Endothelial cell of umbilical vein (primary cell): ENCODE data around the gene WNK4. TPM values are rescaled to one million over a fixed set of nuclear protein-coding genes. Genes with fewer than 3 reads are reported as not detected.

Experiments used
- BruUV-seq: library from RNA; stranded (reverse); fragments of 400-500 nt; replicated peaks from 2 replicates; lab custom pipeline; 2021; lab: Mats Ljungman, UMichigan
- CTCF ChIA-PET: fragments of 300-600, 350-600 bp; sonication (Branson Sonifier 250); formaldehyde crosslinking; loops from one replicate; lab custom pipeline; 2021; ENCODE audit warnings: antibody characterized with exemption, inconsistent platforms; lab: Charles Lee
- POLR2A ChIA-PET: fragments of 300-600, 350-600 bp; sonication (Branson Sonifier 250); formaldehyde crosslinking; loops from one replicate; lab custom pipeline; 2021; ENCODE audit warnings: antibody characterized with exemption, inconsistent platforms; lab: Charles Lee
- DNase-seq: peaks from one replicate; pipeline ENCODE4 v3.0.0-alpha.2; 2011; ENCODE audit warnings: low read depth, low spot score
- FAIRE-seq: peaks from 2 replicates; lab custom pipeline; 2011; peaks lifted over from hg19 to GRCh38; lab: Jason Lieb, UNC
- H2AFZ ChIP-seq: 2 replicates; pipeline ENCODE4 v1.6.0; 2012; ENCODE audit warnings: low read depth, low read length, control low read depth, inconsistent platforms
- H3K27ac ChIP-seq: 2 replicates; pipeline ENCODE4 v1.5.1; 2011; ENCODE audit warnings: low read depth, mild to moderate bottlenecking, control low read depth, low read length, moderate library complexity; ENCODE audit not compliant: insufficient read depth
- H3K27me3 ChIP-seq, 2 experiments: 2 replicates each; pipeline versions ENCODE4 v1.6.0 to v1.6.1; 2011; ENCODE audit warnings: low read length in 2 of 2, mixed read lengths in 1 of 2; ENCODE audit not compliant: control insufficient read depth in 2 of 2, insufficient read depth in 2 of 2
- H3K36me3 ChIP-seq, 2 experiments: 2 replicates in 1 of 2; 3 replicates in 1 of 2; pipeline ENCODE4 v1.5.1; 2011; ENCODE audit warnings: low read length in 2 of 2, mild to moderate bottlenecking in 1 of 2, moderate library complexity in 1 of 2; ENCODE audit not compliant: control insufficient read depth in 2 of 2, insufficient read depth in 2 of 2; ENCODE audit errors: extremely low read depth in 1 of 2
- H3K4me1 ChIP-seq: 3 replicates; pipeline ENCODE4 v1.5.1; 2011; ENCODE audit warnings: mild to moderate bottlenecking, low read length; ENCODE audit not compliant: control insufficient read depth, insufficient read depth; ENCODE audit errors: extremely low read depth
- H3K4me2 ChIP-seq: 2 replicates; pipeline ENCODE4 v1.6.1; 2011; ENCODE audit warnings: low read length, control low read depth, mixed read lengths; ENCODE audit not compliant: insufficient read depth
- H3K4me3 ChIP-seq, 3 experiments: fragments of 200-600 bp in 1 of 3; sonication (generic), shearing (Covaris generic) in 1 of 3; replicated peaks in 1 of 3; 2 replicates each; pipeline ENCODE4 v1.5.1; 2011 to 2016; ENCODE audit warnings: control low read depth in 3 of 3, low read length in 3 of 3, mild to moderate bottlenecking in 2 of 3, inconsistent platforms in 1 of 3, low read depth in 1 of 3, moderate library complexity in 1 of 3; ENCODE audit not compliant: insufficient read depth in 1 of 3
- H3K79me2 ChIP-seq: 2 replicates; pipeline ENCODE4 v1.6.0; 2012; ENCODE audit warnings: low read length, inconsistent platforms; ENCODE audit not compliant: control insufficient read depth, insufficient read depth
- H3K9ac ChIP-seq: replicated peaks from 2 replicates; pipeline ENCODE3; 2011; ENCODE audit warnings: low read length, control low read depth; ENCODE audit not compliant: insufficient read depth; ENCODE audit errors: extremely low read depth
- H3K9me1 ChIP-seq: replicated peaks from 3 replicates; pipeline ENCODE4 v1.6.0; 2011; ENCODE audit warnings: mild to moderate bottlenecking, low read length; ENCODE audit not compliant: control insufficient read depth, insufficient read depth; ENCODE audit errors: extremely low read depth
- H3K9me3 ChIP-seq: replicated peaks from 2 replicates; pipeline ENCODE4 v1.5.1; 2012; ENCODE audit warnings: low read length, inconsistent platforms; ENCODE audit not compliant: control insufficient read depth, insufficient read depth
- H4K20me1 ChIP-seq: replicated peaks from 2 replicates; pipeline ENCODE3; 2011; ENCODE audit warnings: mild to moderate bottlenecking, low read length; ENCODE audit not compliant: control insufficient read depth, insufficient read depth; ENCODE audit errors: extremely low read depth
- CTCF ChIP-seq, 2 donors: IDR thresholded peaks; 1 replicate in 1 of 2; 2 replicates in 1 of 2; pipeline ENCODE4 v1.5.1; 2011; ENCODE audit warnings: low read length in 2 of 2, mild to moderate bottlenecking in 2 of 2, moderate library complexity in 2 of 2, control low read depth in 1 of 2, inconsistent platforms in 1 of 2, low read depth in 1 of 2; ENCODE audit not compliant: insufficient read depth in 1 of 2; ENCODE audit errors: extremely low read depth in 1 of 2
- GATA2 ChIP-seq: IDR thresholded peaks from 2 replicates; pipeline ENCODE4 v1.7.0; 2011; ENCODE audit warnings: low read depth, mild to moderate bottlenecking, moderate library complexity, mixed read lengths, low read length; ENCODE audit not compliant: insufficient read length, insufficient read depth
- JUN ChIP-seq: IDR thresholded peaks from 2 replicates; pipeline ENCODE4 v1.6.1; 2011; ENCODE audit warnings: borderline replicate concordance, low read depth; ENCODE audit not compliant: insufficient read length, insufficient read depth
- MAX ChIP-seq: IDR thresholded peaks from 2 replicates; pipeline ENCODE4 v1.6.1; 2011; ENCODE audit not compliant: insufficient read depth, insufficient read length
- MYC ChIP-seq: IDR thresholded peaks from one replicate; pipeline ENCODE4 v1.6.1; 2011; ENCODE audit warnings: mild to moderate bottlenecking, low read depth, low read length
- POLR2A ChIP-seq: IDR thresholded peaks from 2 replicates; pipeline ENCODE4 v1.6.1; 2012; ENCODE audit warnings: low read depth, mild to moderate bottlenecking, control low read depth, low read length
- POLR2AphosphoS5 ChIP-seq: IDR thresholded peaks from 2 replicates; pipeline ENCODE4 v1.6.1; 2012; ENCODE audit warnings: low read depth, mild to moderate bottlenecking, control low read depth, low read length, moderate library complexity; ENCODE audit not compliant: insufficient read depth
- dilution Hi-C: fragments of 300-500 bp; cut with MboI; formaldehyde crosslinking; loops from one replicate; pipeline ENCODE4 v1.15.0; 2019; ENCODE audit warnings: low sequenced_read_pairs; ENCODE audit not compliant: extremely low pct_ligation_motif_present
- intact Hi-C: fragments of 100-400 bp; cut with micrococcal nuclease; formaldehyde crosslinking; loops from one replicate; pipeline ENCODE4 v1.10.0; 2022
- polyA plus RNA-seq, 4 experiments: library from polyadenylated mRNA; depleted of rRNA in 3 of 4; stranded (reverse) in 3 of 4; unstranded in 1 of 4; fragments of >200 nt; gene quantifications; 2 replicates each; pipeline versions ENCODE4 v1.2.1 to v1.2.3, GENCODE V29; 2011 to 2012; ENCODE audit warnings: missing spikeins in 1 of 4
- total RNA-seq: library from RNA; stranded (reverse); gene quantifications from 2 replicates; pipeline ENCODE4 v1.2.3, GENCODE V29; 2021

WNK4 gene
- total and polyA plus RNA-seq, 2 donors (not counting 3 experiments of a cell fraction or from before 2014, with no cell fraction given) = 0.84 to 1.9 TPM

DNA sequence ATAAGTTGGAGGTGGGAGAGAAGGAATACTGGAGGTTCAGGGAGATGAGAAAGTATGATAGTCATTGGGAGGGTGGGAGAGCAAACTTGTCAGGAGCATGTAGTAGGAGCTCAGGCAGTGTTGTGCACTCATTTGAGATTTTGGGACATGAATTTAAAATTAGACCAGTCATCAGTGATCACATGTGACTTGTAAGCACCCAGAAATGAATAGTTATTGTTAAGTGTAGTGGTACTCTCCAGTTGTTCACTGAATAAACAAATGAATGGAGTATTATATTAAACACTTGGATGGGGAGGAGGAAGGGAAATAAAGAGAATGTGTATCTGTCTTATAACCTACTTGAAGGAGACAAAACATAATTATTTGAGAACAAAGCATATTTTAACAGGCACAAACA is 50.6 kb downstream of the WNK4 start:
- no peak overlapping the region for H3K4me3 ChIP-seq
- TF ChIP-seq POLR2A = no peak
- no peak for TF ChIP-seq MYC
- TF ChIP-seq MAX = no peak
- TF ChIP-seq POLR2AphosphoS5 = no peak
- no peaks in the 10 kb centered on the region for H4K20me1 ChIP-seq
- no peak overlapping the region for H3K9ac ChIP-seq
- intact Hi-C loops = no loop called here
- peaks cover 17% of the 10 kb centered on the region for H3K4me1 ChIP-seq
- peaks cover 6 to 13% of the 10 kb centered on the region in 2 experiments for H3K27me3 ChIP-seq
- H3K9me1 ChIP-seq = no peaks in the 10 kb centered on the region
- H2AFZ ChIP-seq = no peak overlapping the region
- H3K79me2 ChIP-seq = peaks cover 24% of the 10 kb centered on the region
- H3K9me3 ChIP-seq = no peaks in the 10 kb centered on the region
- no peak overlapping the region for H3K4me2 ChIP-seq
- ChIA-PET CTCF (no interaction called here), POLR2A (no interaction called here)
- BruUV-seq = no TSS peak
- no peak for DNase-seq
- no peak for FAIRE-seq
- no peak overlapping the region for H3K27ac ChIP-seq
- H3K36me3 ChIP-seq = peaks cover 0 to 2% of the 10 kb centered on the region in 2 experiments
- dilution Hi-C loops = no loop called here

- dilution Hi-C loops (no loop called here), intact Hi-C loops (no loop called here)
- CTCF ChIA-PET = interaction anchor here (0.8 to 2.1 kb wide), 3 partner anchors 8 to 254 kb away, joined by 3 to 18 read pairs (median 3); partner anchors contain the start of genes BECN1 and PSMC3IP
- no peaks in the 10 kb centered on the region for H4K20me1 ChIP-seq
- peaks cover 17% of the 10 kb centered on the region for H3K4me1 ChIP-seq
- H2AFZ ChIP-seq = peak overlapping the region; percentile 68
- peaks cover 24% of the 10 kb centered on the region for H3K79me2 ChIP-seq
- no peaks in the 10 kb centered on the region for H3K9me3 ChIP-seq
- H3K4me2 ChIP-seq = peak overlapping the region; percentile 68
- no TSS peak for BruUV-seq
- TF ChIP-seq CTCF (IDR thresholded peaks at IDR 0.05; ENCODE audit: extremely low read depth in 1 of 2, insufficient read depth in 1 of 2, low read depth in 1 of 2, low read length in 2 of 2) (no peak), MYC (no peak), JUN (no peak), GATA2 (no peak)
- H3K27me3 ChIP-seq = peaks cover 6 to 10% of the 10 kb centered on the region in 2 experiments
- no peaks in the 10 kb centered on the region for H3K9me1 ChIP-seq
- DNase-seq = no peak
- peak overlapping the region; percentile 86 for H3K9ac ChIP-seq
- peaks cover 2 to 6% of the 10 kb centered on the region in 2 experiments for H3K36me3 ChIP-seq
- peak overlapping the region; percentile 58 to 81 (median 80) for H3K4me3 ChIP-seq
- POLR2A ChIA-PET = no interaction called here
- peak overlapping the region; percentile 71 for H3K27ac ChIP-seq
- FAIRE-seq = no peak
Measured at GRCh38 chr17:42832213-42832933, 52.0 kb downstream of the WNK4 start.
